Measurements from ENCODE around the gene ASIP.
"Not testable (repeated sequence)": the region's sequence is repeated elsewhere in the genome, so short reads cannot be mapped to it uniquely, and the experiment has no call there.

The ASIP gene

DNA sequence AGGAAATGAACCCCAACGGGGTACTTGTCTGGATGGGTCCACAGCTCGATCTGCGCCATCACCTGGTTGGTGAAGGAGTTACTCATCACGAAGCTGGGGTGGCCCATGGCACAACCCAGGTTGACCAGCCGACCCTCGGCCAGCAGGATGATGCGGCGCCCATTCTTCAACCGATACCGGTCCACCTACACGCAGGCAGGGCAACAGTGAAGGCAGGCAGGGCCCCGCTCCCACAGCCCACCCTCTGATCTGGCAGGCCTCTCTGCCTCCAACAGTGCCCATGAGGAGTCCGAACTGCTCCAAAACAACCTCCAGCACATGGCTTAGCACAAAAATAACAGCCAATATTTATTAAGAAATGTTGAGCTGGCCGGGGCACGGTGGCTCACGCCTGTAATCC, 44.2 kb downstream of the ASIP start:
- DNase-seq (ENCODE audit: low spot score) = no peak

DNA sequence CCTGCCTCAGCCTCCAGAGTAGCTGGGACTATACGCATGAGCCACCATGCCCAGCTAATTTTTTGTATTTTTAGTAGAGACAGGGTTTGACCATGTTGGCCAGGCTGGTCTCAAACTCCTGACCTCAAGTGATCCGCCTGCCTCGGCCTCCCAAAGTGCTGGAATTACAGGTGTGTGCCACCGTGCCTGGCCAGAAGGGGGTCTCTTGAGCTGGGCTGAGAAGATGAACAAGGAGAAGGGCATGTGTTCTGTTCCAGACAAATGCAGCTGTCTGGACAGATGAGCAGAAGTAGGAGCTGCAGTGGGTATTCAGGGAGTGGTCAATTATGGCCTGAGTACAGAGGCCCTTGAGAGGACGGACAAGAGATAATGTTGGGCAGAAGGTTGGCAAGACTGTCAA, 46.3 kb downstream of the ASIP start:
- DNase-seq (ENCODE audit: low spot score) = not testable (repeated sequence)

DNA sequence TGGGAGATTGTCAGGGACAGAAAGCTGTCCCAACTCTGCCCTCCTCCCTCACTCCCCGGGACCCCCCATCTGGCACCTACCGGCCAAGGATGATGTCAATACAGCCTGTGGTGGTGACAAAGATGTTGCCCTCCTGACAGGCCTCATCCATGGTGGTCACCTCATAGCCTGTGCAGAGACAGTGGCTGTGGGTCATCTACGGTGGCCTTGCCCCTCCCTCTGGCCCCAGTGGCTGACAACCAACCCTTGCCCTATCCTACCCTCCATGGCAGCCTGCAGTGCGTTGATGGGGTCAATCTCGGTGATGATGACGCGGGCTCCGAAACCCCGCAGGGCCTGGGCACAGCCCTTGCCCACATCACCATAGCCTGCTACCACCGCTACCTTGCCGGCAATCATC, 49.2 kb downstream of the ASIP start:
- DNase-seq (ENCODE audit: low spot score) = no peak

DNA sequence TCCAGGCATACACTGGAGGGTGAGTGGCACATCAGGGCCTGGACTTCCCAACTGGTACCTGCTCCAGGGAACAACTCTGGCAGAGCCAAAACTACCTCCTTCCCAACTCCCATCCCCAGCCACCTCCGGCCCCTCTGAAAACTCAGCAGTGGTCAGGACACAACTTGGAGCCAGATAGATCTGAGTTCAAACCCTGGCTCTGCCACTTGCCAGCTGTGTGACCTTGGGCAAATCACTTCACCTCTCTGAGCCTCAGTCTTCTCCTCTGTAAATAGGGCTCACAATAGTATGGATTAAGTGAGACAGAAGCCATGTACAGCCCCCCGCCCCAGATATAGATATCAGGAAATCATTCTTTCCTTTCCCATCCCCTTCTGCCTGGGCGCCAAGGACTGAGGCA, 51.3 kb downstream of the ASIP start:
- no peak for DNase-seq (ENCODE audit: low spot score)

DNA sequence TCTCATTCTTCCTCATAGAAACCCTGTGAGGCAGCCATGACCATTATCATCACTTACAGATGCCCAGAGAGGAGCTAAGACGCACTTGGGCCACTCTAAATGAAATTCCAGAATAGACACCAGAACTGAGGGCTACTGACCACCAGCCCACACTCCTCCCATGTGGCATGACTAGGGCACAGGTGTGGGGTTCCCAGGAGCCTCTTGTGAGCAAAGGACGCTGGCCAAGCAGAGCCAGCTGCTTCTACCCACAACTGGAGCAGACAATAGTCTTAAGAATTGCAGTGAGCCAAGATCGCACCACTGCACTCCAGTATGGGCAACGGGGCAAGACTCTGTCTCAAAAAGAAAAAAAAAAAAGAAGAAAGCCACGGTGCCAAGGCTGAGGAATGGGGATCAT, 51.9 kb downstream of the ASIP start:
- DNase-seq (ENCODE audit: low spot score) = no peak

DNA sequence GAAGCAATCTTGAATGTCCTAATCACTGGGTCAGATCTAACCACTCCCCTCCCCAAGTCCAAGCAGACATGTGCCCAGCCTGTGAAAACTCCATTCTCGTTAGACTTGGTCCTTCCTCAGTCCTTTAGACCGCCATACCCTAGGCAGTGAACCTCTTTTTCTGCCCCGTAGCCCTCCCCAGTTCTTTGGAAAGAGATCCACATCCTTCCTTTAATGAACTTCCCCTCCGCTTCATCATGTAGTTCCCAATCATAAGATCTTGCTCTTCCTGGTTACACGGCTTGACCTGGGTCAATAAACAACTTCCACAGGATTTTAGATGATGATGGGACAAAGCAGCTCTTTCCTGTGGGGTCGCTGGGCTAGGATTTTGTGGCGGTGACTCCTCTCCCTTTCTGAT, 52.4 kb downstream of the ASIP start:
- no peak for DNase-seq (ENCODE audit: low spot score)

DNA sequence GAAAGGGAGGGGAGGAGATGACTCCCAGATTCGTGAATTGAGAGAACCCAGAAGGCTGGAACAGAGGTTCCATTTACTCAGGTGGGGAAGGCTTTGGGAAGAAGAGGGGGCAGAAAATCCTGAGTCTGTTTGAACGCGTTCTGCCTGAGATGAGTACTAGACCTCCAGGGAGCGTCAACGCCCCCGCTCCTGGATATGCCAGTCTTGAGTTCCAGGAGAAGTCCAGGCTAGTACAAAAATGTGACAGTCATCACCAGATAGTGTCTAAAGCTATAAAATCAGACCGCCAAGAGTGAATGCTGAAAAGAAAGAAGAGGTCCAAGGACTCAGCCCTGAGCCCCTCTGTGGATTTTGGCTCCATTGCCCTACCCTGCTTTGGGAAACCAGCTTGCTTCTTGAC, 53.3 kb downstream of the ASIP start:
- DNase-seq (ENCODE audit: low spot score) = no peak

DNA sequence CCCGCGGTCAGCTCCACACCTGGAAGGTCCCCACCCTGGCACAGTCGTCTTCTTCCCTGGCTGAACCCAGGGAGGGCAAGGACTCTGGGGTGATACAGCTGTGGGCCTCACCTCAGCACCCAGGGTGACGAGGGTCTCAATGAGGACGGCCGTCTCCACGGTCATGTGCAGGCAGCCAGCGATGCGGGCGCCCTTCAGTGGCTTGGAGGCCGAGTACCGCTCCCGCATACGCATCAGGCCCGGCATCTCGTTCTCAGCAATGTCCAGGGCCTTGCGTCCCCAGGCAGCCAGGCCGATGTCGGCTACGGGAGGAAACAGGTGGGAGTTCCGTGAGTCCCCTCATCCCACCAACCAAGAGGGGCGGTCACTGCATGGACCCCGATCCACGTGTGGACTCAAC, 54.1 kb downstream of the ASIP start:
- DNase-seq (ENCODE audit: low spot score) = no peak

DNA sequence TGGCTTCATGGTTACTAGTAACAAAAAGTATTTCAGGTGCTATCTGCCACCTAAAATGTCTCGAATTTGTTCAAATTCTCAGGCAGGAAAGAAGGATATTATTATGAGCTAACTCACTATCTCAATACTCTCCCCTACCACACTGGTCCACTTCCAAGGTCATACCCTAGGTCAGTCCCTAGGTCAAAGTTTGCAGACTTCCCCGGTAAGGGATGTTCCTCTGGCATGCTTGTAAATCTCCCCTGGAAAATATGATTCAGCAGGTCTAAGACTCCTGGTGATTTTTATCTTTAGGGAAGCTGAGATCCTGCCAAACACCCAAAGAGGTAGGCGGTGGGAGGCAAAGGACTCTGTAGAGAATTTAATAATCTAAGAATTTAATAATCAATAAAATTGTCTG, 55.2 kb downstream of the ASIP start:
- no peak for DNase-seq (ENCODE audit: low spot score)

DNA sequence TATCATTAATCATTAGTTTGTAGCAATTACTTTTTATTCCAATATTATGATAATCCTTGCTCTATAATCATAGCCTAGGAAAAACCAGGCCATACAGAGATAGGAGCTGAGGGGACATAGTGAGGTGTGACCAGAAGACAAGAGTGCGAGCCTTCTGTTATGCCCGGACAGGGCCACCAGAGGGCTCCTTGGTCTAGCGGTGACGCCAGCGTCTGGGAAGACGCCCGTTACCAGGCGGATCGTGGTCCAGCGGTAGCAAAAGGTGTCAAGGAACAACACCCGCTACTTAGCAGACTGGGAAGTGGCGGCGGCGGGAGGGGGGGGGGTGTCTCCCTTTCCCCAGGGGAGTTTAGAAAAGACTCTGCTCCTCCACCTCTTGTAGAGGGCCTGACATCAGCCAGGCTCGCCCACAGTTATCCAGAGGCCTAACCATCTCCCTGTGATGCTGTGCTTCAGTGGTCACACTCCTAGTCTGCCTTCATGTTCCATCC, 57.1 kb downstream of the ASIP start:
- not testable (repeated sequence) for DNase-seq (ENCODE audit: low spot score)

DNA sequence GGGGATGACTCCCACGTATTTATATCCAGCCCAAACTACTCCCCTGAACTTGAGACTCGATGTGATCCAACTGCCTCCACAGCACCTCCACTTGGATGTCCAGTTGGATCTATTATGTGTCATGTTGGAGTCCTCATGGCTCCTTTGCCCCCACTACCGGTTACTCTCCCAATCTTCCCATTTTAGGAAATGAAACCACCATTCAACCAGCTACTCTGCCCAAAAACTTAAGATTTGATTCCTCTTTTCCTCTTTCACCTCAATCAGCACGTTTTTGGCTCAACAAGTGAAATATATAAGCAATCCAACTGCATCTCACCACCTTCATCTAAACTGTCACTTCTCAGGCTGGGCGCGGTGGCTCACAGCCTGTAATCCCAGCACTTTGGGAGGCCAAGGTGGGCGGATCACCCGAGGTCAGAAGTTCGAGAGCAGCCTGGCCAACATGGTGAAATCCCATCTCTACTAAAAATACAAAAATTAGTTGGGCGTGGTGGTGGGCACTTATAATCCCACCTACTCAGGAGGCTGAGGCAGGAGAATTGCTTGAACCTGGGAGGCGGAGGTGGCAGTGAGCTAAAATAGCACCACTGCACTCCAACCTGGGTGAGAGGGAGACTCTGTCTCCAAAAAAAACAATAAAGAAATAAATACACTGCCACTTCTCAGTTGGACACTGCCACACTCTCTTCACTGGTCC, 58.5 kb downstream of the ASIP start:
- no peak for DNase-seq (ENCODE audit: low spot score)

DNA sequence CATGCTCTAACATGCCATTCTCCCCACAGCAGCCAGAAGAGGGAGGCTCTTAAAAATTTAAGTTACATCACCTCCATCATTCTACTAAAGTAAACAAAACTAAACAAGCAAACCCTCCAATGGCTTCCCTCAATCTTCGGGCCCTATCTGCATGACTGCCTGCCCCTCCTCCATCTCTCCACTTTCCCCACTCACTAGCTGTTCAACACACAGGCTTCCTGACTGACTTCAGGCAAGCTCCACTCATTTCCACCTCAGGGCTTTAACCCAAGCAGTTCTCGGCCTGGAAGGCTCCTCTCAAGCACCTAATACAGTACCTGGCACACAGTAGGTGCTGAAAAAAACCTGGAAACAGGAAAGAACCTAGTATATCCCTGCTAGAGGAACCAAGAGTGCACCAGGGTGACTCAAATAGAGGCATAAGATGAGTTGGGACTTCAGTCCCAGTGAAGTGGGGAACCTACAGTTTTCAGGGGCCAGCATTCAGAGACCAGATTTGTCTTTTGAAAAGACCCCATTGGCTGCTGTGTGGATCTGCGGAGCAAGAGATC, 59.1 kb downstream of the ASIP start:
- DNase-seq (ENCODE audit: low spot score) = no peak

DNA sequence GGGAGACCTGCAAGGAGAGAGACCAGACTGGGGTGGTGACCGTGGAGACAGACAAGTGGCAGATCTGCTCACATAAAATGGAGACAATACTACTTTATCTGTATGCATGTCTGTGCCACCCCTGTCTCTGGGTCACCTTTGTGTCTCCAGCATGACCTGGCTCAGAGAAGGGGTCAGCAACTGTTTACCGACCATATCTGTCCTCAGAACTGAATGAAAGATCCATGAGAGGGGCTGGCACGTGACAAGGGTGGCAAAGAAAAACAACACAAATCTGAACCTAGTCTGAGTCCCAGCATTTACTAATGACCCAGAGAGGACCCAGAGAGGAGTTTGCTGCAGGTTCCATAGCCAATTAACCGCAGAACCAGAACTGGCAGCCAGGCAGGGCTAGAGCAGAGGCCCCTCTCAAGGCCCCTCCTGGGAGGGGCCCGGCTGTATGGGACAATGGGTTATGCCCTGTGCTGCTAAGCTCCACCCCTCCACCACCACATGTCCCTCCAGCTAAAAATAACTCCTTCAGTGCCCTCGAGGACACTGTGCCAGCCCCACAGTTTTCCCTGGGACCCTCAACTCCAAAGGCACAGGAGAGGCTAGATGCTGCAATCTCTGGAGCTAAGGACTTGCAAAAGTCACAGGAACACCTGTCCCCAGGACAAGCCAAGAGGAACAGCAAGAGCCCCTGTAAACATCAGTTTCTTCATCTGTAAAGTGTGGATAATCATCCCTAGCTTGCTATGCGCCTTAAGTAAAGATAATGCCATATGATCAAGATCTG, 59.8 kb downstream of the ASIP start:
- DNase-seq (ENCODE audit: low spot score) = no peak

DNA sequence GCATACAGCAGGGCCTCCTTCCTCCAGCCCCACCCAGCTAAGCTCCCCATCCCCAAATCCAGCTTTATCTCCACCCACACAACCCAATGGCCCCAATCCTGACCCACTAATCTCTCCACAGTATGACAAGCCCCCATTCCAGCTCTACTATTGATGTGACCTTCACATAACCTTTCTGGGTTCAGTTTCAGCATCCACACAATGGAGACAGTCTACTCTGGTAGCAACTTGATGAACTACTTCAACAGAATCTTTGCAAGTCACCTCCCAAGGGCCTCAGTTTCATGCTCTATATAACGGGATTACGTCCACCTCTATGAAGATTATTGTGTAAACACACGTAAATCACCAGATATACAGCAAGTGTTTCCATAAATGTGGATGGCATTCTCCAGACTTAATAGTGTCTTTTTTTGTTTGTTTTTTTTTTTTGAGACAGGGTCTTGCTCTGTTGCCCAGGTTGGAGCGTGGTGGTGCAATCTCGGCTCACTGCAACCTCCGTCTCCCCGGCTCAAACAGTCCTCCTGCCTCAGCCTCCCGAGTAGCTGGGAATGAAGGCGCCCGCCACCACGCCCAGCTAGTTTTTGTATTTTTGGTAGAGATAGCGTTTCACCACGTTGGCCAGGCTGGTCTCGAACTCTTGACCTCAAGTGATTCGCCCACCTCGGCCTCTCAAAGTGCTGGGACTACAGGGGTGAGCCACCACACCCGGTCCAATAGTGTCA, 60.5 kb downstream of the ASIP start:
- DNase-seq (ENCODE audit: low spot score) = no peak

DNA sequence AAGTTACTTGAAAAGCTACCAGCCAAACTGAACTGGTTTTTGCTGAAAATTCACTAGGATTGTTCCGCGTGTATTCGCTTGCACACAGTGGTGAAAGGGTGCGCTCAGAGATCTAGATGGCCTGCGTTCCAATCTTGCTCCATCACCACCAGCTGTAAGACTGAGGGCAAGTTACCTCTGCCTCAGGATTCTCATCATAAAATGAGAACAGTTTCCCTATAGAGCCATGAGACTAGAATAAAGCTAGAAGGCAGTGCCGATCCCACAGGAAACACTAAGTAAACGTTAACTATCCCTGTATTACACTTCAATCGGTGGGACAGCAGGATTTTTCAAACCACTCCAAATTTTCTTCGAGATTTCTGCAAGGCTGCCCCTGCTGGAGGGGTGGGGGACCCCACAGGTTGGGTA, 61.1 kb downstream of the ASIP start:
- DNase-seq (ENCODE audit: low spot score) = no peak

DNA sequence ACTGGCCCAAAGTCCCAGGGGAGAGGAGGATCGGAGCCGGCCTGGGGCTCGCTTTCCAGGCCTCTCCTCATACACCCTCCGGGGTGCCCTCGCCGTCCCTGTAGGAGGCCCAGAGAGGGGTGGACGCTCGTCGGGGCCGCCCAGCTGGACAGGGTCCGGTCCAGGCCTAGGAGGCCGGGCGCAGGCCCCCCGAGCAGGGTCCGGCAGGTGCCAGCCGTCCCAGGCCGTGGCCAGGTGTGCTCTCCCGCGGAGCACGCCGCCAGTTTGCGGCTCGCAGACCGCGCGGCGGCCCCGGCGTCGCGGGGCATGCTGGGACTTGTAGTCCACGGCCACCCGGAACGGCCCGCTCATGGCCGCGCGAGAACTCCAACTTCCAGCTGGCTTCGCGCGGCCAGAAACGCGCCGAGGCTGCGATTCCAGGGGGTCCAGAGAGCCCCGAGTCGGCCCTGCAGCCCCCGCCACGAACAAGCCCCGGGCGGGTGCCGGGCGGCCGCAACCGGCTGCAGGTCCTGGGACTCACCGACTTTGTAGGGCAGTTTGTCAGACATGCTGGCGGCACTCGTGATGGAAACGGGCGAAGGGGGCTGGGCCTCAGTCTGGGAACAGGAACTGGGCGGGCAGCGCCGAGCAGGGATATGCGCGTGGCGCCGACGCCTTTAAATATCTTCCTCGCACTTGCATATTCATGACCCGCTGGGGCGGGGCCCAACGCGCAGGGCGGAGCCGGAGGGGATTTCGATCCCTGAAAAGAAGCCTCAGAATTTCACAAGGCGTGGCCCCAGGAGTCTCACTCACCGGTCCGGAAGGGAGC, 61.7 kb downstream of the ASIP start, which contains the start of gene AHCY:
TSS of gene AHCY (minus strand) at position 633 of the 811 bp plus-strand sequence. CDS start at position 548, 85 bp downstream.
- DNase-seq (ENCODE audit: low spot score) = peak; percentile 94

DNA sequence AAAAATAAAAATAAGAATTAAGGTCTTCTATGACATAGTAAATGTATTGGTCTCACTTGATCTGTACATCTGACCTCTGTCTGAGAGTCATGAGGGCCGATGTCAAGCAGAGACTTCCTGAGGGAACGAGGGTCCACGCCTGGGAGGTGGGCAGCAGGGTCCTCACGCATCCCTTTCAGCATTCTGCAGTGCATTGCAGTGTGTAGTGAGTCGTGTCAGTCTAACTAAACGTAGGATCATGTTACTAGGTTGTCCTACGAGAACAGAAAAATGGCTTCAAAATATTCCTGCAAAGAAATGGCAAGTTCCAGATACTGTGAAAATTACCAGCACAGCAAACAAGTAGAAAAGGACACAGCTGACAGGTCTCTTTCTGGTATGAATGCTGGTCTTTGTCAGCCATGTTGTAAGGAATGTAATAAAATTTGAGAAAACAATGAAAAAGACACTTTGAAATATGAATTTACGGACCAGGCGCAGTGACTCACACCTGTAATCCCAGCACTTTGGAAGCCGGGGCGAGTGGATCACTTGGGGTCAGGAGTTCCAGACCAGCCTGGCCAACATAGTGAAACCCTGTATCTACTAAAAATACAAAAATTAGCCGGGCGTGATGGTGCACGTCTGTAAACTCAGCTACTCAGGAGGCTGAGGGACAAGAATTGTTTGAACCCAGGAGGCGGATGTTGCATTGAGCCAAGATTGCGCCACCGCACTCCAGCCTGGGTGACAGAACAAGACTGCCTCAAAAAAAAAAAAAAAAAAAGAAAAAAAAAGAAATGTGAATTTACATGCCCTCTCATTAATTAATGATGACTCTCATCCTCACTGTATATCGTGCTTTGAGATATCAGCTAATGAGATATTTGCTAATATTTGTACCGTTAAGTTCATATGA, 64.4 kb downstream of the ASIP start:
- no peak for DNase-seq (ENCODE audit: low spot score)

DNA sequence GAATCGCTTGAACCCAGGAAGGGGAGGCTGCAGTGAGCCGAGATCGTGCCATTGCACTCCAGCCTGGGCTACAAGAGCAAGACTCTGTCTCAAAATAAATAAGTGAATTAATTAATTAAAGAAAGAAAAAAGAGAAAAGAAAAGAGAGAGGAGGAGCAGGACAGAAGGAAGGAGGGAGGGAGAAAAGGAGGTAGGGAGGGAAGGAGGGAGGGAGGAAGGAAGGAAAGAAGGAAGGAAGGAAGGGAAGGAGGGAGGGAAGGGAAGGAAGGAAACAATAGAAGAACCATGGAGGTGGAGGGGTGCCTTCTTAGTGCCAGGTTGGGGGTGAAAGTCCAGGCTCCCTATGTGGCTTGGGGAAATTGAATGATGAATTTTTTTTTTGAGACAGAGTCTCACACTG, 68.5 kb downstream of the ASIP start:
- no peak for DNase-seq (ENCODE audit: low spot score)

DNA sequence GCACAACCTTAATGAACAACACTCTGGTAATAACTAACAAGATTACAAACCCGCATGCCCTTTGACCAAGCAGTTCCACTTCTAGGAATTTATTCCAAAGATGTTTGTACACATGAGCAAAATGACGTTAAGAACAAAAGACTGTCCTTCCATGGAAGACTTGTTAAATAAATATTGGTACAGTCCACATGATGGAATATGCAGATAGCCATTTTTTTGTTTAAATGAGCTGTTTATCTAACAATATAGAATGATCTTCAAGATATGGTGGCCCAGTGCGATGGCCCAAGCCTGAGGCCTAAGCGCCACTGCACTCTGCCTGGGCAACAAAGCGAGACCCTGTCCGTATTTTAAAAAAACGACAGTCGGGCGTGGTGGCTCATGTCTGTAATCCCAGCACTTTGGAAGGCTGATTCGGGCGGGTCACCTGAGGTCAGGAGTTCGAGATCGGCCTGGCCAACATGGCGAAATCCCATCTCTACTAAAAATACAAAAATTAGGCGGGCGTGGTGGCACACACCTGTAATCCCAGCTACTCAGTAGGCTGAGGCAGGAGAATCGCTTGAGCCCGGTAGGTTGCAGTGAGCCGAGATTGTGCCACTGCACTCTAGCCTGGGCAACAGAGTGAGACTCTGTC, 69.4 kb downstream of the ASIP start:
- no peak for DNase-seq (ENCODE audit: low spot score)

All from pons (tissue), 1 donor.